Kidney capillary endothelial cell (primary cell): ENCODE data around the gene PTAFR.

Experiments used
- DNase-seq: peaks from one replicate; pipeline ENCODE4 v3.0.0-alpha.2; 2018; ENCODE audit warnings: low spot score

The PTAFR gene

GRCh38 chr1:28178690-28179485, 2.4 kb upstream of the PTAFR start:
- no peak for DNase-seq

GRCh38 chr1:28175955-28176485, 470 bp downstream of the PTAFR start:
- no peak for DNase-seq

- DNase-seq: no peak
Measured at GRCh38 chr1:28173980-28174297, 2.6 kb downstream of the PTAFR start.

- DNase-seq: no peak
Measured at GRCh38 chr1:28173151-28173979, 3.1 kb downstream of the PTAFR start.

GRCh38 chr1:28172713-28173150, 3.8 kb downstream of the PTAFR start:
- no peak for DNase-seq

- DNase-seq: no peak
Measured at GRCh38 chr1:28171246-28171645, 5.2 kb downstream of the PTAFR start.

- DNase-seq: no peak
Measured at GRCh38 chr1:28170001-28170596, 6.4 kb downstream of the PTAFR start.

GRCh38 chr1:28163496-28164161, 12.9 kb downstream of the PTAFR start:
- DNase-seq: no peak

GRCh38 chr1:28162151-28162550, 14.3 kb downstream of the PTAFR start:
- no peak for DNase-seq

- no peak for DNase-seq
Measured at GRCh38 chr1:28161751-28162150, 14.7 kb downstream of the PTAFR start.

- DNase-seq: peak; percentile 76
Measured at GRCh38 chr1:28160782-28161266, 15.7 kb downstream of the PTAFR start.

GRCh38 chr1:28159680-28160079, 16.8 kb downstream of the PTAFR start:
- no peak for DNase-seq

GRCh38 chr1:28159243-28159642, 17.2 kb downstream of the PTAFR start:
- DNase-seq: no peak

- no peak for DNase-seq
Measured at GRCh38 chr1:28157894-28158293, 18.6 kb downstream of the PTAFR start.

GRCh38 chr1:28156821-28157220, 19.7 kb downstream of the PTAFR start:
- DNase-seq: no peak

GRCh38 chr1:28155628-28156027, 20.9 kb downstream of the PTAFR start:
- DNase-seq: no peak

GRCh38 chr1:28154078-28154594, 22.4 kb downstream of the PTAFR start:
- no peak for DNase-seq

- DNase-seq: no peak
Measured at GRCh38 chr1:28150125-28150780, 26.2 kb downstream of the PTAFR start.

- DNase-seq: no peak
Measured at GRCh38 chr1:28148880-28149195, 27.7 kb downstream of the PTAFR start.

- no peak for DNase-seq
Measured at GRCh38 chr1:28147264-28148094, 29.0 kb downstream of the PTAFR start.
